Left ventricle myocardium inferior (tissue), 1 donor: Measurements from ENCODE around the gene HNRNPR. TPM values are rescaled to one million over a fixed set of nuclear protein-coding genes. Genes with fewer than 3 reads are reported as not detected.

Source experiments
- DNase-seq: peaks from one replicate; pipeline ENCODE4 v3.0.0-alpha.2; 2020
- H3K27ac ChIP-seq: fragments of 200-600 bp; replicated peaks from 2 replicates; pipeline ENCODE4 v1.8.0; 2021
- H3K27me3 ChIP-seq: fragments of 200-600 bp; 2 replicates; pipeline ENCODE4 v1.8.0; 2021; ENCODE audit warnings: low read depth
- H3K36me3 ChIP-seq: fragments of 200-600 bp; 2 replicates; pipeline ENCODE4 v1.8.0; 2021
- H3K4me1 ChIP-seq: fragments of 200-600 bp; 2 replicates; pipeline ENCODE4 v1.8.0; 2021
- H3K4me3 ChIP-seq: fragments of 200-600 bp; 2 replicates; pipeline ENCODE4 v1.8.0; 2021; ENCODE audit warnings: mild to moderate bottlenecking, moderate library complexity
- H3K9me3 ChIP-seq: fragments of 200-600 bp; replicated peaks from 2 replicates; pipeline ENCODE4 v1.8.0; 2021
- CTCF ChIP-seq: fragments of 200-600 bp; IDR thresholded peaks from 2 replicates; pipeline ENCODE4 v1.8.0; 2021; ENCODE audit warnings: antibody characterized with exemption, mild to moderate bottlenecking, borderline replicate concordance
- intact Hi-C: fragments of 100-400 bp; cut with micrococcal nuclease; formaldehyde crosslinking; loops from one replicate; pipeline ENCODE4 v1.11.0; 2022
- total RNA-seq: library from RNA; stranded (reverse); fragmentation: NEBNext Ultra II Directional; extraction: Animal tissue kit (Norgen Biotek cat#: 25700); gene quantifications from one replicate; pipeline ENCODE4 v1.2.1, GENCODE V29; 2021
- donor health status: DM: no; HTN: yes; CAD: no; lungs with severe emphysema.

The HNRNPR gene
- total RNA-seq, 1 donor from 2014 or later, result 54.6 TPM

- DNase-seq, result no peak
- H3K4me1 ChIP-seq, result peaks cover 20% of the 10 kb centered on the region
- peaks cover 33% of the 10 kb centered on the region for H3K36me3 ChIP-seq
- no peak for TF ChIP-seq CTCF
- H3K4me3 ChIP-seq, result no peak overlapping the region
- no peak overlapping the region for H3K27ac ChIP-seq
- intact Hi-C loops, result no loop called here
- no peaks in the 10 kb centered on the region for H3K27me3 ChIP-seq
- H3K9me3 ChIP-seq, result no peaks in the 10 kb centered on the region
Observed at GRCh38 chr1:23283667-23284602, 60.1 kb downstream of the HNRNPR start.

GRCh38 chr1:23282957-23283356 lies 61.1 kb downstream of the HNRNPR start:
- Histone ChIP-seq H3K36me3 (peaks cover 33% of the 10 kb centered on the region), H3K4me3 (no peak overlapping the region)
- intact Hi-C loops, result no loop called here

DNA sequence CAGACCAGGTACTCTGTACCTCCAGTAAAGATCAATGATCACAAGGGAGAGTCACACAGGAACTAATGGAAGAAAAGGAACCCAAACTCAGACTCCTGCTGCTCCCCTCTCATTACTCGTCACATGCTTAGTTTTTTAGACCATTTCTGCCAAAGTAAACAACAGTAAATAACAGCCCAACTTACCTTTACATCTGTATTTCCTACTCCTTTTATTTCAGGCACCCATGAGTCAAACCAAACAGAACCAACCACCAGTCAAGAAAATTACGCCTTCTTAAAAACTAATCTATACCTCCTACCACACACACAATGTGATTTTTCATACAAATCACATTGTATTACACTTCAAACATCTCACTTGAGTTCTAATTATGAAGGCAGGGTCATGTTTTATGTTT lies 65.4 kb downstream of the HNRNPR start:
- no peak overlapping the region for H3K27ac ChIP-seq
- H3K4me1 ChIP-seq, result peaks cover 6% of the 10 kb centered on the region
- intact Hi-C loops, result no loop called here
- no peak for TF ChIP-seq CTCF
- no peak overlapping the region for H3K4me3 ChIP-seq
- peaks cover 29% of the 10 kb centered on the region for H3K36me3 ChIP-seq
- H3K27me3 ChIP-seq, result peaks cover 9% of the 10 kb centered on the region
- no peak for DNase-seq
- H3K9me3 ChIP-seq, result no peaks in the 10 kb centered on the region

More at GRCh38 chr1:23282957-23283356, 61.1 kb downstream of the HNRNPR start:
- Histone ChIP-seq H3K27ac (no peak overlapping the region), H3K4me1 (peaks cover 12% of the 10 kb centered on the region), H3K9me3 (no peaks in the 10 kb centered on the region), H3K27me3 (no peaks in the 10 kb centered on the region)
- DNase-seq, result no peak
- TF ChIP-seq CTCF, result no peak

- intact Hi-C loops, result no loop called here
- DNase-seq, result no peak
- Histone ChIP-seq H3K27me3 (peaks cover 17% of the 10 kb centered on the region), H3K4me1 (no peaks in the 10 kb centered on the region), H3K36me3 (peaks cover 9% of the 10 kb centered on the region), H3K4me3 (no peak overlapping the region), H3K9me3 (no peaks in the 10 kb centered on the region), H3K27ac (no peak overlapping the region)
- no peak for TF ChIP-seq CTCF
Observed at GRCh38 chr1:23276531-23276930, 67.6 kb downstream of the HNRNPR start.

GRCh38 chr1:23274134-23274505 lies 70.0 kb downstream of the HNRNPR start:
- H3K4me1 ChIP-seq, result no peaks in the 10 kb centered on the region
- TF ChIP-seq CTCF, result no peak
- H3K27me3 ChIP-seq, result peaks cover 29% of the 10 kb centered on the region
- no peak overlapping the region for H3K4me3 ChIP-seq
- H3K9me3 ChIP-seq, result no peaks in the 10 kb centered on the region
- intact Hi-C loops, result no loop called here
- no peaks in the 10 kb centered on the region for H3K36me3 ChIP-seq
- no peak for DNase-seq
- H3K27ac ChIP-seq, result no peak overlapping the region
